ENCODE data around the gene TBC1D12. TPM values are rescaled to one million over a fixed set of nuclear protein-coding genes. Genes with fewer than 3 reads are reported as not detected.

Gene TBC1D12
- total and polyA plus RNA-seq, 9 donors, result 7.5 to 13.8 (median 11.1) TPM

DNA sequence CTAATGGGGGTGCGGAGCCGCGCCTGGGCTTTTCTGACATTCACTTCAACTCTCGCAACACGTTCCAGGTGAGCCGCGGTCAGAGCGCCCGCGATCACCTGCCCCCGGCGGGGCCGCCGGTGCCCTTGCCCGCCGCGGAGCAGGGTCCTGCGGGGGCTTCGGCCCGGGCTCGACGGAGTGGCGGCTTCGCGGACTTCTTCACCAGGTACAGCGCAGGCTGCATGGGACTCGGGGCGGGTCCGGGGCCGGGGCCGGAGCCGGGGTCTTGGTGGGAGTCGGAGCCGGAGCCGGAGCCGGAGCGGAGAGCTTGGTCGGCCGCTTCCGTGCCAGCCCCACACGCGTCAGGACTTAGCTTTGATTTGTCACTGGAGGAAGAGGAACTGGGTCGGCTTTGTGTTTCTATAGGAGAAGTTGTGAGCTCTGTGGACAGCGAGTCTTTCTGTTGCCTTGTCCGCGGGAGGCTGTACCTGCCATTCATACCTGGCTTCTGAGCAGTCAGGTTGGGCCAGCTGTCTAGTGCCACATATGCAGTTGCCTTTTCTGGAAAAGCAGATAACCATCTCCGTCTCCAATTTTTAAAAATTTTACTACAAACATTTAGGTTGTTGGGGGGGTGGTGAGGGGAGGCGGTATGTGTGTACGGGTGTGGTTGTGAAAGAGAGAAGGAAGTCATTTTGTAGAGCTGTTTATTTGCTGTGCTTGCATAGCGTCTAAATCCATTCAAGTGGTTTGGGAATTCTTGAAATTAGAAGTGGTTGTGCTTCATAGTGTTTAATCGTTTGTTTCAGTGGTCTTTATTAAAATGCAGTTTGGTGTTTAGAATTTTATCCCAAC is 1.3 kb downstream of the TBC1D12 start:
- Histone ChIP-seq H3K36me3 (ENCODE audit: control insufficient read depth, insufficient read depth, low read length) (no peaks in the 10 kb centered on the region), H3K9me3 (replicated peaks; ENCODE audit: control insufficient read depth, low read depth, low read length) (no peaks in the 10 kb centered on the region), H3K4me3 (ENCODE audit: low read length) (peak overlapping the region; percentile 97), H3K27ac (ENCODE audit: low read length) (peak overlapping the region; percentile 97), H3K27me3 (ENCODE audit: control insufficient read depth, insufficient read depth, low read length) (peaks cover 2% of the 10 kb centered on the region), H3K4me1 (ENCODE audit: control insufficient read depth, insufficient read depth, low read length) (peaks cover 4% of the 10 kb centered on the region)
- peak; percentile 87 for DNase-seq
- WGBS (ENCODE audit: insufficient coverage), result under 1% methylated on average over 47 of the region's 51 CpGs

DNA sequence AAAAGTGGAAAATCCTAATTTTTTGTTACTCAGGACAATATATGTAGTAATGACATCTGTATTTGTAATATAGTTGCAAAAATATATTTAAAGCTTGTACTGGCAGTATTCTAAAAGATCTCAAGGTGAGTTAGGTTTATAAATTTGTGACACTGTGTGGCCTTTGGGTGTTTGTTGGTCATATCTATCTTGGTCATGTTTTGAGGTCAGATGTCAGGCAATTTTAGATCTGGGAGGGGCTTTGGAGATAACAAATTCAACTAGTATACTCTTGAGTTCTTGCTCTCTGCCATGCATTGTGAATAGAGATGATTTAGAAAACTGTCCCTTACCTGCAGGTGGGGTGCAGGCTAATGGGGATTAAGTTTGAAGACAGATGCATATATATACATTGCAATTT is 3.1 kb downstream of the TBC1D12 start:
- no peak for DNase-seq
- Histone ChIP-seq H3K4me1 (ENCODE audit: control insufficient read depth, insufficient read depth, low read length) (peaks cover 4% of the 10 kb centered on the region), H3K27me3 (ENCODE audit: control insufficient read depth, insufficient read depth, low read length) (peaks cover 2% of the 10 kb centered on the region), H3K36me3 (ENCODE audit: control insufficient read depth, insufficient read depth, low read length) (no peaks in the 10 kb centered on the region), H3K27ac (ENCODE audit: low read length) (no peak overlapping the region), H3K9me3 (replicated peaks; ENCODE audit: control insufficient read depth, low read depth, low read length) (no peaks in the 10 kb centered on the region), H3K4me3 (ENCODE audit: low read length) (no peak overlapping the region)

DNA sequence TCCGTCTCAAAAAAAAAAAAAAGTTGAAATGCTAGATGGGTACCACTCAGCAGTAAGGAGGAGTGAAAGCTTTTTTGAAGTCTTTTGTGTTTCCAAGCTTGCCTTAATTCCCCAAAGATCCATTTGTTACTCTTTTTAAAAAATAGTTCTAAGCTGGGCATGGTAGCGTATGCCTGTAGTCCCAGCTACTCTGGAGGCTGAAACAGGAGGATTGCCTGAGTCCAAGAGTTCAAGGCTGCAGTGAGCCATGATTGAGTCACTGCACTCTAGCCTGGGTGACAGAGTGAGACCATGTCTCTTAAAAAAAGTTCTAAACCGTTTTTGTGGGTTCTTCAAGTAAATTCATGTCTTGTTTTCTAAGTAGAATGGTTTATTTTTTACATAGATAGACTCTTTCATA is 5.3 kb downstream of the TBC1D12 start:
- peaks cover 2% of the 10 kb centered on the region for H3K27me3 ChIP-seq (ENCODE audit: control insufficient read depth, insufficient read depth, low read length)
- DNase-seq, result no peak
- H3K9me3 ChIP-seq (replicated peaks; ENCODE audit: control insufficient read depth, low read depth, low read length), result no peaks in the 10 kb centered on the region
- no peak overlapping the region for H3K27ac ChIP-seq (ENCODE audit: low read length)
- no peak overlapping the region for H3K4me3 ChIP-seq (ENCODE audit: low read length)
- H3K36me3 ChIP-seq (ENCODE audit: control insufficient read depth, insufficient read depth, low read length), result no peaks in the 10 kb centered on the region
- 88% methylated on average over 1 of the region's 3 CpGs for WGBS (ENCODE audit: insufficient coverage)
- H3K4me1 ChIP-seq (ENCODE audit: control insufficient read depth, insufficient read depth, low read length), result peaks cover 4% of the 10 kb centered on the region

DNA sequence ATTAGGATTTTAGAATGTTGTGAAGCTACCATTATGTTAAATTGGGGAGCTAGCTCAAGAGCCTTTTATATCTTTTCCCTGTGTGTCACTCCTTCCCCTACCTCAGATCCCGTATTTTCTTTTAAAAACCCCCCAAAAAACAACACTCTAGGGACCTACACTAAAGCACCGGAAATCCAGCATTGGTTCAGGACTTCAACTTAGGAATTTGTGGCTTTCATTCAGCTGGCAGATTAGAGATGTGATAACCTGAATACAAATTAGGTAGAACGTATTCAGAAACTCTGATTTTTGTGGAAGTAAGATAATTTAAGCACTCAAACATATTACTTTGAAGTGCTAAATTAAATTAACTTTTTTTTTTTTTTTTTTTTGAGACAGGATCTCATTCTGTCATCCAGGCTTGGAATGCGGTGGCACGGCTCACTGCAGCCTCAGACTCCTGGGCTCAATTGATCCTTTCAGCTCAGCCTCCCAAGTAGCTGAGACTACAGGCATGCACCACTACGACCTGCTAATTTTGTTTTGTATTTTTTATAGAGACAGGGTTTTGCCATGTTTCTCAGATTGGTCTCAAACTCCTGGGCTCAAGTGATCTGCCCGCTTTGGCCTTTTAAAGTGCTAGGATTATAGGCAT is 6.8 kb downstream of the TBC1D12 start:
- WGBS (ENCODE audit: insufficient coverage), result 20% methylated on average over 1 of the region's 7 CpGs
- Histone ChIP-seq H3K27me3 (ENCODE audit: control insufficient read depth, insufficient read depth, low read length) (peaks cover 2% of the 10 kb centered on the region), H3K4me3 (ENCODE audit: low read length) (no peak overlapping the region), H3K27ac (ENCODE audit: low read length) (no peak overlapping the region), H3K36me3 (ENCODE audit: control insufficient read depth, insufficient read depth, low read length) (no peaks in the 10 kb centered on the region), H3K9me3 (replicated peaks; ENCODE audit: control insufficient read depth, low read depth, low read length) (no peaks in the 10 kb centered on the region), H3K4me1 (ENCODE audit: control insufficient read depth, insufficient read depth, low read length) (peaks cover 4% of the 10 kb centered on the region)
- no peak for DNase-seq

DNA sequence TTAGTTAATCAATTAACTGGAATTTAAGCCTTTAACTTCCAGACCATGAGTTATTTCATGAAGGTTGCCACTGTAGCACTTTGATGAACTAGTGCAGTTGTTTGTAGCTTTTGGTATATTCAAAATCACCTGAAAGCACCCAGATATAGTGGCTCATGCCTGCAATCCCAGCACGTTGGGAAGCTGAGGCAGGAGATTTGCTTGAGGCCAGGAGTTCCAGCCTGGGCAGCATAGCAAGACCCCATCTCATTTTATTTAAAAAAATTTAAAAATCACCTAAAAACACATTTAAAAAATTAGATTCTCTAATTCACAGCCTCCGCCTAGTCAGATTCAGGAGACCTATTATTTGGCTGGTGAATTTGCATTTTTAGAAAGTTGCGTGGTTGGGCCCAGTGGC is 9.0 kb downstream of the TBC1D12 start:
- 92% methylated on average over 3 of the region's 3 CpGs for WGBS (ENCODE audit: insufficient coverage)
- Histone ChIP-seq H3K4me1 (ENCODE audit: control insufficient read depth, insufficient read depth, low read length) (no peaks in the 10 kb centered on the region), H3K27me3 (ENCODE audit: control insufficient read depth, insufficient read depth, low read length) (no peaks in the 10 kb centered on the region)

DNA sequence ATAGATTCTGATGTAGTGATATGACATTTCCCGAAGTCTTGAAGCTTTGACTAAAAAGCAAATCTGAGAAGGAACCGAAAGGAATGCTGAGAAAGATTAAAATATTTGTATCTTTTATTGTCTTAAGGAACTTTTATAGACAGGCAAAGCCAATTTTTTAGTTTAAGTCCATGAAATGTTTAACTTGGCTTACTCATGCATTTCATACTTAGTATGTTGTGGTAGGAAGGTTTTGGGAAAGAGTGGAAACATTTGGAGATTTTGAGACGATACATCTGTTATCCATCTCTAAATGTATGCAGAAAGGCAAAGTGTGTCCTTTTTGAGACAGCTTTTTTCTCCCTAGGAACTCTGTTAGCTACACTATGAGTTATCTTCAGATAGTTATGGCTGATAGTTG is 10.1 kb downstream of the TBC1D12 start:
- H3K27me3 ChIP-seq (ENCODE audit: control insufficient read depth, insufficient read depth, low read length), result no peaks in the 10 kb centered on the region
- no peaks in the 10 kb centered on the region for H3K36me3 ChIP-seq (ENCODE audit: control insufficient read depth, insufficient read depth, low read length)
- DNase-seq, result peak; percentile 84
- H3K4me3 ChIP-seq (ENCODE audit: low read length), result no peak overlapping the region
- H3K9me3 ChIP-seq (replicated peaks; ENCODE audit: control insufficient read depth, low read depth, low read length), result no peaks in the 10 kb centered on the region
- H3K4me1 ChIP-seq (ENCODE audit: control insufficient read depth, insufficient read depth, low read length), result no peaks in the 10 kb centered on the region
- WGBS (ENCODE audit: insufficient coverage), result no CpG with 5 or more reads among the region's 3 CpGs
- peak overlapping the region; percentile 31 for H3K27ac ChIP-seq (ENCODE audit: low read length)

More for the DNA sequence above, 9.0 kb downstream of the TBC1D12 start:
- no peaks in the 10 kb centered on the region for H3K36me3 ChIP-seq (ENCODE audit: control insufficient read depth, insufficient read depth, low read length)
- H3K9me3 ChIP-seq (replicated peaks; ENCODE audit: control insufficient read depth, low read depth, low read length), result no peaks in the 10 kb centered on the region
- no peak overlapping the region for H3K27ac ChIP-seq (ENCODE audit: low read length)
- H3K4me3 ChIP-seq (ENCODE audit: low read length), result no peak overlapping the region
- DNase-seq, result no peak

DNA sequence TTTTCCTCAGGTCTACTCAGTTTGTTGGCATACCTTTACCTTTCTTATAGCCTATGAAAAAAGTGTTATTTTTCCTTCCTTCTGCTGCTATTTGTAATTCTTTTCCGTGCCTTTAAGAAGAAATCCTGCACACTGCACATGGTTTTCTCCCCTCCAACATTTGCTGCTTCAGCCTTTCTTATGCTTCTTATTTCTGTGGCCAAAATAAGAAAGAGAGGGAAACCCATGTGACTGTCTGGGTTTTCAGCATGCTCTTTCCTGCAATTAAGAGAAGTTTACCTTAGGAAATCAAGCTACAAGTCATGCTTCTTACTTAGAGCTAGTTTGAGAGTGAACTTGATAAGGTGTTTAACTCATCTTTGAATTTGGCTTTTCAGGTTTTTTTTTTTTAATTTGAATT is 11.0 kb downstream of the TBC1D12 start:
- WGBS (ENCODE audit: insufficient coverage), result no CpG with 5 or more reads among the region's 1 CpG
- H3K27ac ChIP-seq (ENCODE audit: low read length), result no peak overlapping the region
- H3K9me3 ChIP-seq (replicated peaks; ENCODE audit: control insufficient read depth, low read depth, low read length), result no peaks in the 10 kb centered on the region
- DNase-seq, result peak; percentile 82
- H3K4me3 ChIP-seq (ENCODE audit: low read length), result no peak overlapping the region
- H3K36me3 ChIP-seq (ENCODE audit: control insufficient read depth, insufficient read depth, low read length), result no peaks in the 10 kb centered on the region
- no peaks in the 10 kb centered on the region for H3K4me1 ChIP-seq (ENCODE audit: control insufficient read depth, insufficient read depth, low read length)
- H3K27me3 ChIP-seq (ENCODE audit: control insufficient read depth, insufficient read depth, low read length), result no peaks in the 10 kb centered on the region

DNA sequence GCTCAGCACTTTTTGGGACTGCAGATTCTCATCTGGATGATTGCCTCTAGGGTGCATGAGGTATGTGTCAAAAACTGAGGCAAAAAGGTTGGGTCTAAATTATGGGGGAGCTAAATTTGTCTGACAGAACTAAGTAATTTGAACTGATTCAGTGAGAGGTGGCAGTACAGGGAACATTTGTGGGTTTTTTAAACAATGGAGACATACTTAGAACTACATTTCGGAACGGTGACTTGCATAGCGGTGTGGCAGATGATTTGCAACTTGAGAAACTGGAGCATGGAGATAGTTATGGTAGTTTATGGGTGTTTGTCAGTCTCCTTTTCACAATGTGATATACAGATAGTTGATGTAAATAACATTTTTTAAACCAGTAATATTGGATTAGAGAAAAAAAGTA is 14.6 kb downstream of the TBC1D12 start:
- DNase-seq, result no peak
- 80% methylated on average over 1 of the region's 3 CpGs for WGBS (ENCODE audit: insufficient coverage)
- Histone ChIP-seq H3K9me3 (replicated peaks; ENCODE audit: control insufficient read depth, low read depth, low read length) (no peaks in the 10 kb centered on the region), H3K36me3 (ENCODE audit: control insufficient read depth, insufficient read depth, low read length) (no peaks in the 10 kb centered on the region), H3K4me3 (ENCODE audit: low read length) (no peak overlapping the region), H3K27ac (ENCODE audit: low read length) (no peak overlapping the region), H3K4me1 (ENCODE audit: control insufficient read depth, insufficient read depth, low read length) (no peaks in the 10 kb centered on the region), H3K27me3 (ENCODE audit: control insufficient read depth, insufficient read depth, low read length) (no peaks in the 10 kb centered on the region)

DNA sequence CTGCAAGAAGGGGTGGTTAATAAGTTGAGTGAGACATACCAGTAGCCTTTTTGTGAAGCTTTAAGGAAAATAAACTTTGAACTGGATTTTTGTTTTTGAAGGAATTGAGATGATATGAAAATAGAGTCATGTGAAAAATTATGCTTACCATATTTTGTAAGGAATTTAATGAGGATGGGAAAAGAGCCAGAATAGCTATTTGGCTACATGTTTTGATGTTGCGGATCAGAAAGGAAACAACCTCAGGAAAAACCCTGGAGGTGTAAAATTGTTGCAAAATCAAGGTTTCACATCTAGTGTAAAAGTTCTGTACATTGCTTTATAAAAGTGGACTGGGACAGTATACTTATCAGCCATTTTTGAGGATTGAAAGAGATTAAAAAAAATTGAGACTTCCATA is 15.0 kb downstream of the TBC1D12 start:
- Histone ChIP-seq H3K27ac (ENCODE audit: low read length) (no peak overlapping the region), H3K36me3 (ENCODE audit: control insufficient read depth, insufficient read depth, low read length) (no peaks in the 10 kb centered on the region), H3K4me3 (ENCODE audit: low read length) (no peak overlapping the region), H3K9me3 (replicated peaks; ENCODE audit: control insufficient read depth, low read depth, low read length) (no peaks in the 10 kb centered on the region), H3K27me3 (ENCODE audit: control insufficient read depth, insufficient read depth, low read length) (no peaks in the 10 kb centered on the region), H3K4me1 (ENCODE audit: control insufficient read depth, insufficient read depth, low read length) (no peaks in the 10 kb centered on the region)
- WGBS (ENCODE audit: insufficient coverage), result 100% methylated on average over 1 of the region's 1 CpG
- DNase-seq, result no peak

DNA sequence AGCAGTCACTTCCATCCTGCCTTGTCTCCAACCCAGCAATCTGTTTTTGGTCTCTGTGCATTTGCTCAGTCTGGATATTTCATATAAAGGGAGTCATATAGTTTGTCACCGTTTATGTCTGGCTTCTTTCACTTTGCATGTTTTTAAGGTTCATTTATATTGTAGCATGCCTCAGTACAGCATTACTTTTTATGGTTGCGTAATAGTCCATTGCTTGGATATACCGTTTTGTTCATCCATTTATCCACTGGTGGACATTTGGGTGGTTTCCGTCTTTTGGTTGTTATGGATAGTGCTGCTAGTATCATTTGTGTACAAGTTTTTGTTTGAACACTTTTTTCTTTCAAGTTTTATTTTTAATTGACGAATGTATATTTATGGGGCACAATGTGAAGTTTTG is 18.2 kb downstream of the TBC1D12 start:
- no peak overlapping the region for H3K4me3 ChIP-seq (ENCODE audit: low read length)
- H3K27ac ChIP-seq (ENCODE audit: low read length), result no peak overlapping the region
- WGBS (ENCODE audit: insufficient coverage), result 100% methylated on average over 2 of the region's 5 CpGs
- no peak for DNase-seq
- no peaks in the 10 kb centered on the region for H3K27me3 ChIP-seq (ENCODE audit: control insufficient read depth, insufficient read depth, low read length)
- peaks cover 4% of the 10 kb centered on the region for H3K9me3 ChIP-seq (replicated peaks; ENCODE audit: control insufficient read depth, low read depth, low read length)
- H3K36me3 ChIP-seq (ENCODE audit: control insufficient read depth, insufficient read depth, low read length), result no peaks in the 10 kb centered on the region
- no peaks in the 10 kb centered on the region for H3K4me1 ChIP-seq (ENCODE audit: control insufficient read depth, insufficient read depth, low read length)
